GM12878 (cell line): Measurements from ENCODE around the gene SMIM22. TPM values are rescaled to one million over a fixed set of nuclear protein-coding genes. Genes with fewer than 3 reads are reported as not detected.

Experiments
- ATAC-seq: fragments of 200-7000 bp; cut with Tn5 transposase; 3 replicates; pipeline ENCODE4 v1.9.1; 2020; ENCODE audit warnings: mild to moderate bottlenecking, moderate library complexity
- BruUV-seq: library from RNA; stranded (reverse); fragments of 400-500 nt; replicated peaks from 2 replicates; lab custom pipeline; 2021; lab: Mats Ljungman, UMichigan
- CTCF ChIA-PET: fragments of 300-600 bp; sonication (Branson Sonifier 250); formaldehyde crosslinking; extraction: SDS; loops from one replicate; lab custom pipeline; 2021; ENCODE audit warnings: inconsistent platforms; lab: Yijun Ruan, JAX
- POLR2A ChIA-PET: fragments of 350-600 bp; formaldehyde crosslinking; extraction: SDS; loops from one replicate; lab custom pipeline; 2021; ENCODE audit warnings: inconsistent platforms; lab: Charles Lee
- RAD21 ChIA-PET: fragments of 300-600 bp; sonication (Branson Sonifier 250); formaldehyde crosslinking; loops from one replicate; lab custom pipeline; 2023; ENCODE audit warnings: antibody characterized with exemption; ENCODE audit not compliant: unreplicated experiment; lab: Charles Lee
- SMC1A ChIA-PET: fragments of 300-600 bp; sonication (Branson Sonifier 250); formaldehyde crosslinking; loops from one replicate; lab custom pipeline; 2023; ENCODE audit not compliant: unreplicated experiment, uncharacterized antibody; lab: Charles Lee
- DNase-seq: peaks from one replicate; pipeline ENCODE4 v3.0.0-alpha.2; 2011; ENCODE audit warnings: low read depth, low spot score
- FAIRE-seq: peaks from 3 replicates; lab custom pipeline; 2011; peaks lifted over from hg19 to GRCh38; lab: Jason Lieb, UNC
- H2AFZ ChIP-seq: 2 replicates; pipeline ENCODE4 v1.6.0; 2011; ENCODE audit warnings: low read depth, low read length, control low read depth; ENCODE audit not compliant: control insufficient read depth
- H3K27ac ChIP-seq: 2 replicates; pipeline ENCODE4 v1.5.1; 2011; ENCODE audit warnings: control low read depth; ENCODE audit not compliant: control insufficient read depth, insufficient read depth
- H3K27me3 ChIP-seq, 2 experiments: replicated peaks in 1 of 2; 2 replicates each; pipeline versions ENCODE4 v1.6.0 to v1.6.1; 2011; ENCODE audit warnings: low read length in 1 of 2; ENCODE audit not compliant: control insufficient read depth in 2 of 2, insufficient read depth in 2 of 2
- H3K36me3 ChIP-seq, 2 experiments: 2 replicates each; pipeline ENCODE4 v1.5.1; 2011; ENCODE audit warnings: low read length in 1 of 2; ENCODE audit not compliant: control insufficient read depth in 2 of 2, insufficient read depth in 2 of 2
- H3K4me1 ChIP-seq: 2 replicates; pipeline ENCODE4 v1.6.1; 2011; ENCODE audit warnings: mild to moderate bottlenecking, low read length, moderate library complexity, mixed read lengths; ENCODE audit not compliant: control insufficient read depth, insufficient read depth
- H3K4me2 ChIP-seq: 2 replicates; pipeline ENCODE4 v1.6.0; 2011; ENCODE audit warnings: control low read depth; ENCODE audit not compliant: control insufficient read depth, insufficient read depth
- H3K4me3 ChIP-seq: fragments of 200-600 bp; sonication (generic); 2 replicates; pipeline ENCODE4 v1.5.1; 2016
- H3K79me2 ChIP-seq: 2 replicates; pipeline ENCODE4 v1.6.0; 2011; ENCODE audit warnings: low read length; ENCODE audit not compliant: control insufficient read depth, insufficient read depth
- H3K9ac ChIP-seq: 2 replicates; pipeline ENCODE4 v1.8.0; 2011; ENCODE audit warnings: low read length, control low read depth, mixed read lengths; ENCODE audit not compliant: control insufficient read depth, insufficient read depth
- H3K9me3 ChIP-seq: replicated peaks from 3 replicates; pipeline ENCODE4 v1.5.1; 2011; ENCODE audit warnings: mild to moderate bottlenecking, low read length; ENCODE audit not compliant: control insufficient read depth, insufficient read depth
- H4K20me1 ChIP-seq: 2 replicates; pipeline ENCODE4 v1.6.0; 2011; ENCODE audit not compliant: control insufficient read depth, insufficient read depth
- BACH1 ChIP-seq: fragments of 450-650 bp; IDR thresholded peaks from 2 replicates; pipeline ENCODE4 v1.6.1; 2017; ENCODE audit warnings: mild to moderate bottlenecking, borderline replicate concordance
- BHLHE40 ChIP-seq, 2 experiments: fragments of 450-650 bp in 1 of 2; IDR thresholded peaks; 2 replicates each; pipeline ENCODE4 v1.6.1; 2011 to 2017; ENCODE audit warnings: low read depth in 2 of 2, borderline replicate concordance in 1 of 2, improper control_type of control experiment in 1 of 2, low read length in 1 of 2, mild to moderate bottlenecking in 1 of 2
- BMI1 ChIP-seq: fragments of 450-650 bp; IDR thresholded peaks from 2 replicates; pipeline ENCODE4 v1.6.1; 2016; ENCODE audit warnings: mild to moderate bottlenecking, moderate library complexity, borderline replicate concordance
- CHD1 ChIP-seq: IDR thresholded peaks from 2 replicates; pipeline ENCODE4 v1.6.1; 2012; ENCODE audit warnings: low read depth, low read length, improper control_type of control experiment
- EZH2 ChIP-seq: IDR thresholded peaks from 2 replicates; pipeline ENCODE4 v1.6.1; 2012; ENCODE audit warnings: low read depth, mild to moderate bottlenecking, control low read depth, inconsistent platforms, low read length, borderline replicate concordance; ENCODE audit not compliant: control insufficient read depth
- JUNB ChIP-seq: IDR thresholded peaks from 2 replicates; pipeline ENCODE4 v1.6.1; 2016; ENCODE audit warnings: antibody characterized with exemption, mild to moderate bottlenecking
- MXI1 ChIP-seq: fragments of 150-350 bp; IDR thresholded peaks from 2 replicates; pipeline ENCODE4 v1.6.1; 2011; ENCODE audit warnings: low read depth, mild to moderate bottlenecking, inconsistent platforms, low read length, improper control_type of control experiment
- NBN ChIP-seq: fragments of 450-650 bp; IDR thresholded peaks from 2 replicates; pipeline ENCODE4 v1.6.1; 2016
- NR2C1 ChIP-seq: fragments of 450-650 bp; IDR thresholded peaks from 2 replicates; pipeline ENCODE4 v1.6.1; 2017; ENCODE audit warnings: antibody characterized with exemption, mild to moderate bottlenecking, moderate library complexity
- RAD21 ChIP-seq: IDR thresholded peaks from 2 replicates; pipeline ENCODE4 v1.6.1; 2011; ENCODE audit warnings: mild to moderate bottlenecking, low read depth, low read length, moderate library complexity; ENCODE audit not compliant: insufficient read depth
- RBBP5 ChIP-seq: fragments of 200-600 bp; sonication (generic); conservative IDR thresholded peaks from 2 replicates; pipeline ENCODE4 v1.6.1; 2016
- RELA ChIP-seq: fragments of 450-650 bp; IDR thresholded peaks from 2 replicates; pipeline ENCODE4 v1.8.0; 2014; ENCODE audit warnings: borderline replicate concordance; ENCODE audit not compliant: partially characterized antibody
- SMC3 ChIP-seq: IDR thresholded peaks from 2 replicates; pipeline ENCODE4 v1.6.1; 2011; ENCODE audit warnings: low read length, improper control_type of control experiment, borderline replicate concordance
- STAT3 ChIP-seq: IDR thresholded peaks from 2 replicates; pipeline ENCODE4 v1.6.1; 2011; ENCODE audit warnings: low read depth, low read length, improper control_type of control experiment
- SUPT20H ChIP-seq: IDR thresholded peaks from 2 replicates; pipeline ENCODE4 v1.6.1; 2011; ENCODE audit warnings: low read depth, mild to moderate bottlenecking, low read length, moderate library complexity, borderline replicate concordance; ENCODE audit not compliant: control insufficient read depth
- WGBS: methylation state at CpG from one replicate; pipeline ENCODE4 v1.1.6; 2016; ENCODE audit warnings: low lambda C conversion rate; ENCODE audit not compliant: insufficient replicate concordance, insufficient coverage; ENCODE audit errors: missing lambda C conversion rate; 5-methylcytosine and 5-hydroxymethylcytosine counted together
- in situ Hi-C: fragments of 300-500 bp; cut with MboI; formaldehyde crosslinking; loops from 9 replicates; pipeline ENCODE4 v1.14.3; 2018; ENCODE audit warnings: mixed read lengths
- intact Hi-C: fragments of 100-400 bp; cut with micrococcal nuclease; formaldehyde crosslinking; loops from one replicate; pipeline ENCODE4 v1.14.2; 2022; ENCODE audit not compliant: unreplicated experiment
- polyA plus RNA-seq, 11 experiments: library from polyadenylated mRNA; depleted of rRNA in 4 of 11; unstranded in 6 of 11; stranded (reverse) in 5 of 11; fragments of >200 nt; fragmentation: Nextera tagmentation in 4 of 11; fragmentation: Illumina TruSeq in 1 of 11; extraction: Ambion mirVana in 4 of 11; extraction: Trizol in 1 of 11; gene quantifications; 1 replicate in 1 of 11; 2 replicates in 10 of 11; pipeline versions ENCODE4 v1.2.1 to v1.2.3, GENCODE V29; 2011 to 2016; ENCODE audit warnings: inconsistent platforms in 2 of 11, missing spikeins in 2 of 11, low read depth in 1 of 11
- total RNA-seq, 4 experiments: library from RNA; depleted of rRNA in 3 of 4; stranded (reverse); fragments of >200 nt in 3 of 4; fragmentation: Illumina TruSeq in 1 of 4; extraction: Trizol in 1 of 4; gene quantifications; 2 replicates each; pipeline versions ENCODE4 v1.2.1 to v1.2.3, GENCODE V29; 2013 to 2021
- TF ChIP-seq, protein P1 (sequence below): fragments of 150-350 bp; IDR thresholded peaks from 2 replicates; pipeline ENCODE4 v1.6.1; 2016; ENCODE audit warnings: low read depth, low read length
- TF ChIP-seq, protein P2 (sequence below): fragments of 450-650 bp; IDR thresholded peaks from 2 replicates; pipeline ENCODE4 v1.6.1; 2017; ENCODE audit warnings: low read depth, mild to moderate bottlenecking, moderate library complexity
- TF ChIP-seq, protein P3 (sequence below): IDR thresholded peaks from 2 replicates; pipeline ENCODE4 v1.6.1; 2012; ENCODE audit warnings: low read depth, low read length, improper control_type of control experiment

Gene SMIM22
- total and polyA plus RNA-seq, 10 of the 15 experiments (the other 5 are each of a cell fraction or from before 2014, with no cell fraction given), result 0.83 TPM; not detected in 9

DNA sequence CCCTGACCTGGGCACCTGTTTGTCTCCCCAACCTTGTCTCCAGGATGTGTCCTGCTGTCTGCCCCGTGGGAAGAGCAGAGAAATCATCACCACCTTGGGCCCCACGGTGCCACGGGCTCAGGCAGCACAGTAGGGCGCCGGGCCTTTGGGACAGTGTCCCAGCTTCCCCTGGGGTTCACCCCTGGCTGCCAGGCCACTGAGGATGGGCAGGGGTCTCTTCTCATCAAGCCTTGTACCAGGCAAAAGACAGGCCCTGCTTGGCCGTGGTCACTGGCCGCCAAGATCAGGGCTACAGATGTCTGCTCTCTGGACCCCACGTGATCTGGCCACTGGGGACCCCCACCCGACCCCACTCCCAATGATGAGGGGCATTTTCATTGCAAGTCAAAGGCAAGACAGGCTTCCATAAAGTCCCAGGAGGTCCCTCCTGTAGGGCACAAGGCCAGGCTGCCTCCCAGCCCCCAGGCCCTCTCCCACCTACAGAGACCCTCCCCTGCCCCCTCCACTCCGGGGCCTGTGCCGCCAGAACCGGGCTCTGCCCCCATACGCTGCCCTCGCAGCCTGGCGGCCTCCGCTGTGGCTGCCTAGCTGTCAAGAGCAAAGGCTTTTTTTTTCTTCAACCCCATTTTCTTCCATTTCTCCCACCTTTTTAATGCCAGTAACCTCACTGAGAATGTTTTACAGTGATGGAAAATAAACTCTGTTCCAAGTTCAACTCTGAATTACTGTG, 46.3 kb upstream of the SMIM22 start:
- in situ Hi-C loops (no loop called here), intact Hi-C loops (no loop called here)
- 91% methylated on average over 16 of the region's 16 CpGs for WGBS
- peaks cover 4 to 13% of the 10 kb centered on the region in 2 experiments for H3K36me3 ChIP-seq
- H3K27me3 ChIP-seq, result no peaks in the 10 kb centered on the region
- TF ChIP-seq MXI1, result no peak
- no peak for TF ChIP-seq BACH1
- no peak for TF ChIP-seq RBBP5
- TF ChIP-seq, protein P1, sequence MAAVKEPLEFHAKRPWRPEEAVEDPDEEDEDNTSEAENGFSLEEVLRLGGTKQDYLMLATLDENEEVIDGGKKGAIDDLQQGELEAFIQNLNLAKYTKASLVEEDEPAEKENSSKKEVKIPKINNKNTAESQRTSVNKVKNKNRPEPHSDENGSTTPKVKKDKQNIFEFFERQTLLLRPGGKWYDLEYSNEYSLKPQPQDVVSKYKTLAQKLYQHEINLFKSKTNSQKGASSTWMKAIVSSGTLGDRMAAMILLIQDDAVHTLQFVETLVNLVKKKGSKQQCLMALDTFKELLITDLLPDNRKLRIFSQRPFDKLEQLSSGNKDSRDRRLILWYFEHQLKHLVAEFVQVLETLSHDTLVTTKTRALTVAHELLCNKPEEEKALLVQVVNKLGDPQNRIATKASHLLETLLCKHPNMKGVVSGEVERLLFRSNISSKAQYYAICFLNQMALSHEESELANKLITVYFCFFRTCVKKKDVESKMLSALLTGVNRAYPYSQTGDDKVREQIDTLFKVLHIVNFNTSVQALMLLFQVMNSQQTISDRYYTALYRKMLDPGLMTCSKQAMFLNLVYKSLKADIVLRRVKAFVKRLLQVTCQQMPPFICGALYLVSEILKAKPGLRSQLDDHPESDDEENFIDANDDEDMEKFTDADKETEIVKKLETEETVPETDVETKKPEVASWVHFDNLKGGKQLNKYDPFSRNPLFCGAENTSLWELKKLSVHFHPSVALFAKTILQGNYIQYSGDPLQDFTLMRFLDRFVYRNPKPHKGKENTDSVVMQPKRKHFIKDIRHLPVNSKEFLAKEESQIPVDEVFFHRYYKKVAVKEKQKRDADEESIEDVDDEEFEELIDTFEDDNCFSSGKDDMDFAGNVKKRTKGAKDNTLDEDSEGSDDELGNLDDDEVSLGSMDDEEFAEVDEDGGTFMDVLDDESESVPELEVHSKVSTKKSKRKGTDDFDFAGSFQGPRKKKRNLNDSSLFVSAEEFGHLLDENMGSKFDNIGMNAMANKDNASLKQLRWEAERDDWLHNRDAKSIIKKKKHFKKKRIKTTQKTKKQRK, result no peak
- no peak for TF ChIP-seq SMC3
- no peak for TF ChIP-seq NBN
- TF ChIP-seq BHLHE40 (IDR thresholded peaks at IDR 0.05; ENCODE audit: borderline replicate concordance in 1 of 2, low read depth in 2 of 2, low read length in 1 of 2), result no peak
- TF ChIP-seq, protein P2, sequence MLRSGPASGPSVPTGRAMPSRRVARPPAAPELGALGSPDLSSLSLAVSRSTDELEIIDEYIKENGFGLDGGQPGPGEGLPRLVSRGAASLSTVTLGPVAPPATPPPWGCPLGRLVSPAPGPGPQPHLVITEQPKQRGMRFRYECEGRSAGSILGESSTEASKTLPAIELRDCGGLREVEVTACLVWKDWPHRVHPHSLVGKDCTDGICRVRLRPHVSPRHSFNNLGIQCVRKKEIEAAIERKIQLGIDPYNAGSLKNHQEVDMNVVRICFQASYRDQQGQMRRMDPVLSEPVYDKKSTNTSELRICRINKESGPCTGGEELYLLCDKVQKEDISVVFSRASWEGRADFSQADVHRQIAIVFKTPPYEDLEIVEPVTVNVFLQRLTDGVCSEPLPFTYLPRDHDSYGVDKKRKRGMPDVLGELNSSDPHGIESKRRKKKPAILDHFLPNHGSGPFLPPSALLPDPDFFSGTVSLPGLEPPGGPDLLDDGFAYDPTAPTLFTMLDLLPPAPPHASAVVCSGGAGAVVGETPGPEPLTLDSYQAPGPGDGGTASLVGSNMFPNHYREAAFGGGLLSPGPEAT, result no peak
- TF ChIP-seq STAT3, result no peak
- no peak for TF ChIP-seq EZH2
- no peak for TF ChIP-seq RAD21
- no peak for TF ChIP-seq NR2C1
- TF ChIP-seq, protein P3, sequence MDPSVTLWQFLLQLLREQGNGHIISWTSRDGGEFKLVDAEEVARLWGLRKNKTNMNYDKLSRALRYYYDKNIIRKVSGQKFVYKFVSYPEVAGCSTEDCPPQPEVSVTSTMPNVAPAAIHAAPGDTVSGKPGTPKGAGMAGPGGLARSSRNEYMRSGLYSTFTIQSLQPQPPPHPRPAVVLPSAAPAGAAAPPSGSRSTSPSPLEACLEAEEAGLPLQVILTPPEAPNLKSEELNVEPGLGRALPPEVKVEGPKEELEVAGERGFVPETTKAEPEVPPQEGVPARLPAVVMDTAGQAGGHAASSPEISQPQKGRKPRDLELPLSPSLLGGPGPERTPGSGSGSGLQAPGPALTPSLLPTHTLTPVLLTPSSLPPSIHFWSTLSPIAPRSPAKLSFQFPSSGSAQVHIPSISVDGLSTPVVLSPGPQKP, result no peak
- TF ChIP-seq BMI1, result no peak
- no peak for TF ChIP-seq SUPT20H
- TF ChIP-seq CHD1, result no peak
- no peak for TF ChIP-seq JUNB
- no peak for TF ChIP-seq RELA
- peak overlapping the region; percentile 8; the same call in 1 of the 2 replicates for H3K27ac ChIP-seq
- peaks cover 12% of the 10 kb centered on the region for H3K4me1 ChIP-seq
- ChIA-PET SMC1A (interaction anchor here (1.2 kb wide), 1 partner anchor 17 kb away, joined by 4 read pairs; no protein-coding TSS in a partner anchor), POLR2A (interaction anchor here (0.6 to 1.6 kb wide), 2 partner anchors 10 to 14 kb away, joined by 3 to 4 read pairs; partner anchors contain the start of gene DNAAF8), CTCF (interaction anchor here (0.9 kb wide), 1 partner anchor 14 kb away, joined by 3 read pairs; the partner anchor contains the start of gene DNAAF8), RAD21 (interaction anchor here (1.0 to 2.0 kb wide), 2 partner anchors 14 to 32 kb away, joined by 3 to 4 read pairs; partner anchors contain the start of gene DNAAF8)
- no peaks in the 10 kb centered on the region for H4K20me1 ChIP-seq
- H3K9ac ChIP-seq, result no peak overlapping the region
- ATAC-seq, result no peak
- H3K9me3 ChIP-seq, result no peaks in the 10 kb centered on the region
- FAIRE-seq, result no peak
- H3K79me2 ChIP-seq, result no peaks in the 10 kb centered on the region
- no peak overlapping the region for H3K4me3 ChIP-seq
- BruUV-seq, result no TSS peak
- DNase-seq, result no peak
- H3K4me2 ChIP-seq, result no peak overlapping the region
- no peak overlapping the region for H2AFZ ChIP-seq
